ENCODE data around the gene SLC6A9.

The SLC6A9 gene

DNA sequence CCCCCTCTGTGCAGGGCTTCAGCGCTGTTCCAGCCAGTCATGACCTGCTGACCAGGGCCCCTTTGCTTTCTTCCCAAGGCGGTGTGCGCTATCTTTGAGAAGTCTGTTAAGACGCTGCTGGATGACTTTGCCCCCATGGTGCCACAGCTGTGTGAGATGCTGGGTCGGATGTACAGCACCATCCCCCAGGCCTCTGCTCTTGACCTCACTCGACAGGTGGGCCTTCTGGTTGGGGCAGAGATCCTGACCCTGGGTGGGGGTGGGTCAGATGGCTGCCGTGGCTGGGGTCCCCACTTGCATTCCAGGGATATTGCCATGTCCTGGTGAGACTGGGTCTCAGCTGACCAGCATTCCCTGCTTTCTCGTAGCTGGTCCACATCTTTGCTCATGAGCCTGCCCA, 70.5 kb downstream of the SLC6A9 start:
- Histone ChIP-seq H3K36me3 (replicated peaks) (peaks cover 26% of the 10 kb centered on the region), H3K4me3 (ENCODE audit: low read depth, low read length) (no peak overlapping the region), H3K27me3 (replicated peaks) (no peaks in the 10 kb centered on the region), H3K27ac (no peak overlapping the region)
- in situ Hi-C loops (cut with HindIII; ENCODE audit: low pct_ligation_motif_present, low sequenced_read_pairs) = no loop called here
- no peak for DNase-seq
- TF ChIP-seq, protein P1, sequence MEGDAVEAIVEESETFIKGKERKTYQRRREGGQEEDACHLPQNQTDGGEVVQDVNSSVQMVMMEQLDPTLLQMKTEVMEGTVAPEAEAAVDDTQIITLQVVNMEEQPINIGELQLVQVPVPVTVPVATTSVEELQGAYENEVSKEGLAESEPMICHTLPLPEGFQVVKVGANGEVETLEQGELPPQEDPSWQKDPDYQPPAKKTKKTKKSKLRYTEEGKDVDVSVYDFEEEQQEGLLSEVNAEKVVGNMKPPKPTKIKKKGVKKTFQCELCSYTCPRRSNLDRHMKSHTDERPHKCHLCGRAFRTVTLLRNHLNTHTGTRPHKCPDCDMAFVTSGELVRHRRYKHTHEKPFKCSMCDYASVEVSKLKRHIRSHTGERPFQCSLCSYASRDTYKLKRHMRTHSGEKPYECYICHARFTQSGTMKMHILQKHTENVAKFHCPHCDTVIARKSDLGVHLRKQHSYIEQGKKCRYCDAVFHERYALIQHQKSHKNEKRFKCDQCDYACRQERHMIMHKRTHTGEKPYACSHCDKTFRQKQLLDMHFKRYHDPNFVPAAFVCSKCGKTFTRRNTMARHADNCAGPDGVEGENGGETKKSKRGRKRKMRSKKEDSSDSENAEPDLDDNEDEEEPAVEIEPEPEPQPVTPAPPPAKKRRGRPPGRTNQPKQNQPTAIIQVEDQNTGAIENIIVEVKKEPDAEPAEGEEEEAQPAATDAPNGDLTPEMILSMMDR (IDR thresholded peaks at IDR 0.05; ENCODE audit: low read depth, low read length, missing control alignments) = no peak

DNA sequence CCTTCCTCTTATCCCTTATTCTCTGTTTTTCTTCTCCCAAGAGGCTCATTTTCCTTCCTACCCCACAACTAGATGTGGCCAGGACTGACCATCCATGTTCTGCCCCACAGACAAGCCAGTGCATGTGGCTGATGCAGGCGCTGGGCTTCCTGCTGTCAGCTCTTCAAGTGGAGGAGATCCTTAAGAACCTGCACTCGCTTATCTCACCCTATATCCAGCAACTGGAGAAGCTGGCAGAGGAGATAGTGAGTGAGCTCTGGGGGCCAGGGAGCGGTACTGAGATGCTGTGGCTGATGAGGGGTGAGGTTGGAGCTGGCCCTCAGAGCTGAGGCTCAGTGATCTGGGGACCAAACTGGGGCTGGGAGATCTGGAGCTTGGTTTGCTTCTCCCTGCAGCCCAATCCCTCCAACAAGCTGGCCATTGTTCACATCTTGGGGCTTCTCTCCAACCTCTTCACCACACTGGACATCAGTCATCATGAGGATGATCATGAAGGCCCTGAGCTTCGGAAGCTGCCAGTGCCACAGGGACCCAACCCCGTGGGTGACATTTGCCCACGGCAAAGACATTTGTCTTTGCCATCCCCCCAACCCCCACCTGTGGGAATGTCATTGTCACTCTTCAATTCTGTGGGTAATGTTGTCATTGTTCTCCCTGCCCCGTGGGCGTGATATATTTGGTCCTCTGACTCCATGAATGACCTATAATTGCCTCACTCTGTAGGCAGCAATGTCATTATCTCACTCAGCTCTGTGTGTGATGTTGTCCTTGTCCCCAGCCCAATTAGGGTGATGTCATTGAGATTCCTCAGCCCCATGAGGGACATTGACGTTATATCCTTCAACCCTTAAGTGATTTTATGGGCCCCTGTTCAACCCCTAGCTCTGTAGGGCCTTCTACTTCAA, 72.7 kb downstream of the SLC6A9 start:
- no peak overlapping the region for H3K27ac ChIP-seq

DNA sequence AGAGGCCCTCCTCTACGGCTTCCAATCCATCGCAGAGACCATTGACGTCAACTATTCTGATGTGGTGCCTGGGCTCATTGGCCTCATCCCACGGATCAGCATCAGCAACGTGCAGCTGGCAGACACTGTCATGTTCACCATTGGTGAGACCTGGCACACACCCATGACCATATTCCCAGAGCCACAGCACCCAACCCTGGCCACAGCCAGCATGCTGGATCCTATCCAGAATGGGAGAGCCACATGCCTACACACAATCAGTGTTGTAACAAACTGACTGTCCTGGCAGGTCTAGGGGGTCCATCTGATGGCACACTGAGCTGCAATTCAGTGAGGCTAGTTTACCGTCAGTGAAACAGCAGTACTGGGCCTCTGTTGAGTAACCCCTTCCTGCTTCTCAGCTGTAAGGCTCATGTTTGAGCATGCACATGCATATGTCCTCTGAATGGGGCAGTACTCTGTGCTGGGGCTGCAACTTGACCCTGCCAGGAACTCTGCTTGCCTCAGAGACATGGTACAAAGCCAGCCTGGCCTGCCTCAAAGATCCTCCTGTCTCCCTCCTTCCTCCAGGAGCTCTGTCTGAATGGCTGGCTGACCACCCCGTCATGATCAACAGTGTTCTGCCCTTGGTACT, 73.7 kb downstream of the SLC6A9 start:
- no peaks in the 10 kb centered on the region for H3K27me3 ChIP-seq (replicated peaks)
- TF ChIP-seq, protein P1 (IDR thresholded peaks at IDR 0.05; ENCODE audit: low read depth, low read length, missing control alignments) = no peak
- in situ Hi-C loops (cut with HindIII; ENCODE audit: low pct_ligation_motif_present, low sequenced_read_pairs) = no loop called here
- H3K4me3 ChIP-seq (ENCODE audit: low read depth, low read length) = no peak overlapping the region
- H3K27ac ChIP-seq = no peak overlapping the region
- DNase-seq = no peak
- H3K36me3 ChIP-seq (replicated peaks) = peaks cover 25% of the 10 kb centered on the region

More for the DNA sequence above, 72.7 kb downstream of the SLC6A9 start:
- TF ChIP-seq, protein P1 (IDR thresholded peaks at IDR 0.05; ENCODE audit: low read depth, low read length, missing control alignments) = no peak
- Histone ChIP-seq H3K4me3 (ENCODE audit: low read depth, low read length) (no peak overlapping the region), H3K27me3 (replicated peaks) (no peaks in the 10 kb centered on the region), H3K36me3 (replicated peaks) (peaks cover 26% of the 10 kb centered on the region)
- no peak for DNase-seq
- in situ Hi-C loops (cut with HindIII; ENCODE audit: low pct_ligation_motif_present, low sequenced_read_pairs) = no loop called here

DNA sequence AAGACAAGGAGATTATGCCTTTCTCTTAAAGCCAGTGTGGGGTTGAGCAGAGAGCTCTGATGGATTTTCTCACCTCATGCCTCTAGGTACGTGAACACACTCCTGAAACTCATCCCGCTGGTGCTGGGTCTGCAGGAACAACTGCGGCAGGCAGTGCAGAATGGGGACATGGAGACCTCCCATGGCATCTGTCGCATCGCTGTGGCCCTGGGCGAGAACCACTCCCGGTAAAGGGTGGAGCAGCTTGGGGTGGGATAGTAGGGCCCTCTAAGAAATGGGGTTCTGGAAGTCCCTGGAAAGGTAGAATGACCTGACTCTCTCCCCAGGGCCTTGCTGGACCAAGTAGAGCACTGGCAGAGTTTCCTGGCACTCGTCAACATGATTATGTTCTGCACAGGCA, 75.0 kb downstream of the SLC6A9 start:
- TF ChIP-seq, protein P1 (IDR thresholded peaks at IDR 0.05; ENCODE audit: low read depth, low read length, missing control alignments) = no peak
- H3K4me3 ChIP-seq (ENCODE audit: low read depth, low read length) = no peak overlapping the region
- peaks cover 23% of the 10 kb centered on the region for H3K36me3 ChIP-seq (replicated peaks)
- no peaks in the 10 kb centered on the region for H3K27me3 ChIP-seq (replicated peaks)
- in situ Hi-C loops (cut with HindIII; ENCODE audit: low pct_ligation_motif_present, low sequenced_read_pairs) = no loop called here
- DNase-seq = no peak
- no peak overlapping the region for H3K27ac ChIP-seq

DNA sequence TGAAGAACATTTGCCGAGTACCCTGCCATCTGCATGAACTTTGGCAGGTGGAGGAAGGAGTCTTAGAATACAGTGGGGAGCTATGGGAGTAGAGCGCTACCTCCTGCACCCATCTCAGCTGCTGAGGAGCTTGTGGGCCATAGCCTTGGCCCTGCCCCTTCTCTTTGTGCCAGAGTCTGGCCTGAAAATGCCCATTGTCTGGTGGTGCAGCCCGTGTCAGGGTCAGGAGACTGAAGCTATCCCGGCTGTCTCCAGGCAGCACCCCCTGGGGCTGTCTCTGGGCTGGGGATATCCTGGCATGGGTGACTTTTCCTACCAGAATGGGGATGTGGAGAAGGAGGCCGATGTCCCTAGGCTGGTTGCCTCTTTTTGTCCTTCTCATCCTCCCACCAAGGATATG, 77.2 kb downstream of the SLC6A9 start:
- Histone ChIP-seq H3K27ac (no peak overlapping the region), H3K36me3 (replicated peaks) (peaks cover 22% of the 10 kb centered on the region), H3K27me3 (replicated peaks) (no peaks in the 10 kb centered on the region), H3K4me3 (ENCODE audit: low read depth, low read length) (no peak overlapping the region)
- no peak for DNase-seq
- in situ Hi-C loops (cut with HindIII; ENCODE audit: low pct_ligation_motif_present, low sequenced_read_pairs) = no loop called here
- TF ChIP-seq, protein P1 (IDR thresholded peaks at IDR 0.05; ENCODE audit: low read depth, low read length, missing control alignments) = no peak

Data from brain microvascular endothelial cell (primary cell).